ENCODE data around the gene DYNLRB1.

The DYNLRB1 gene

GRCh38 chr20:34542439-34542838 is 26.2 kb downstream of the DYNLRB1 start:
- ChIA-PET CTCF (interaction anchor here (1.3 to 1.5 kb wide), 2 partner anchors 16 to 227 kb away, joined by 4 to 8 read pairs; partner anchors contain the start of gene MAP1LC3A), POLR2A (no interaction called here)
- no peak for TF ChIP-seq CTCF (IDR thresholded peaks at IDR 0.05; ENCODE audit: control extremely low read depth, extremely low read depth, low read depth, missing control alignments)
- DNase-seq (ENCODE audit: extremely low spot score) = no peak

- TF ChIP-seq CTCF (IDR thresholded peaks at IDR 0.05; ENCODE audit: control extremely low read depth, extremely low read depth, low read depth, missing control alignments) = no peak
- CTCF ChIA-PET = interaction anchor here (0.9 to 1.6 kb wide), 6 partner anchors 15 to 231 kb away, joined by 3 to 8 read pairs (median 6); partner anchors contain the start of genes DYNLRB1 and MAP1LC3A
- POLR2A ChIA-PET = no interaction called here
- no peak for DNase-seq (ENCODE audit: extremely low spot score)
Observed at GRCh38 chr20:34543463-34544056, 27.3 kb downstream of the DYNLRB1 start.

- DNase-seq (ENCODE audit: extremely low spot score) = no peak
Observed at GRCh38 chr20:34544109-34544796, 28.0 kb downstream of the DYNLRB1 start.

GRCh38 chr20:34546751-34547181 is 30.5 kb downstream of the DYNLRB1 start:
- ChIA-PET POLR2A (no interaction called here), CTCF (interaction anchor here (1.3 to 2.1 kb wide), 2 partner anchors 30 to 223 kb away, joined by 3 to 7 read pairs; no protein-coding TSS in a partner anchor)
- TF ChIP-seq CTCF (IDR thresholded peaks at IDR 0.05; ENCODE audit: control extremely low read depth, extremely low read depth, low read depth, missing control alignments) = no peak
- DNase-seq (ENCODE audit: extremely low spot score) = no peak

More at GRCh38 chr20:34544109-34544796, 28.0 kb downstream of the DYNLRB1 start:
- no peak for TF ChIP-seq CTCF (IDR thresholded peaks at IDR 0.05; ENCODE audit: control extremely low read depth, extremely low read depth, low read depth, missing control alignments)
- POLR2A ChIA-PET = no interaction called here
- CTCF ChIA-PET = interaction anchor here (0.9 to 1.6 kb wide), 6 partner anchors 18 to 232 kb away, joined by 3 to 7 read pairs (median 4); partner anchors contain the start of gene DYNLRB1

GRCh38 chr20:34547844-34548613 is 31.8 kb downstream of the DYNLRB1 start:
- CTCF ChIA-PET = interaction anchor here (0.9 to 2.1 kb wide), 5 partner anchors 8 to 222 kb away, joined by 3 to 7 read pairs (median 4); no protein-coding TSS in a partner anchor
- no peak for TF ChIP-seq CTCF (IDR thresholded peaks at IDR 0.05; ENCODE audit: control extremely low read depth, extremely low read depth, low read depth, missing control alignments)
- POLR2A ChIA-PET = no interaction called here
- DNase-seq (ENCODE audit: extremely low spot score) = no peak

- no peak for DNase-seq (ENCODE audit: extremely low spot score)
- POLR2A ChIA-PET = no interaction called here
- no peak for TF ChIP-seq CTCF (IDR thresholded peaks at IDR 0.05; ENCODE audit: control extremely low read depth, extremely low read depth, low read depth, missing control alignments)
- CTCF ChIA-PET = interaction anchor here (0.9 to 1.5 kb wide), 4 partner anchors 9 to 31 kb away, joined by 3 to 5 read pairs (median 3); no protein-coding TSS in a partner anchor
Observed at GRCh38 chr20:34549291-34549928, 33.2 kb downstream of the DYNLRB1 start.
